Vagina (tissue), 2 donors: ENCODE data around the gene SLC35F1.

Experiments
- POLR2A ChIP-seq, 2 donors: fragments of 450-650 bp; IDR thresholded peaks; one replicate each; pipeline ENCODE4 v1.6.1; 2017; ENCODE audit warnings: antibody characterized with exemption in 2 of 2, mild to moderate bottlenecking in 2 of 2, moderate library complexity in 2 of 2
- POLR2AphosphoS5 ChIP-seq, 2 donors: sonication (generic); formaldehyde crosslinking; IDR thresholded peaks; one replicate each; pipeline ENCODE4 v1.9.0; 2017; ENCODE audit warnings: antibody characterized with exemption in 2 of 2, mild to moderate bottlenecking in 2 of 2, low read depth in 1 of 2; ENCODE audit not compliant: insufficient read depth in 1 of 2
- TF ChIP-seq, protein P1 (sequence below), 3 experiments: fragments of 450-650 bp in 2 of 3; fragments of 200-600 bp in 1 of 3; sonication (generic) in 1 of 3; IDR thresholded peaks; one replicate each; pipeline ENCODE4 v1.5.1; 2017 to 2019; ENCODE audit warnings: antibody characterized with exemption in 3 of 3, mild to moderate bottlenecking in 2 of 3, moderate library complexity in 2 of 3

DNA sequence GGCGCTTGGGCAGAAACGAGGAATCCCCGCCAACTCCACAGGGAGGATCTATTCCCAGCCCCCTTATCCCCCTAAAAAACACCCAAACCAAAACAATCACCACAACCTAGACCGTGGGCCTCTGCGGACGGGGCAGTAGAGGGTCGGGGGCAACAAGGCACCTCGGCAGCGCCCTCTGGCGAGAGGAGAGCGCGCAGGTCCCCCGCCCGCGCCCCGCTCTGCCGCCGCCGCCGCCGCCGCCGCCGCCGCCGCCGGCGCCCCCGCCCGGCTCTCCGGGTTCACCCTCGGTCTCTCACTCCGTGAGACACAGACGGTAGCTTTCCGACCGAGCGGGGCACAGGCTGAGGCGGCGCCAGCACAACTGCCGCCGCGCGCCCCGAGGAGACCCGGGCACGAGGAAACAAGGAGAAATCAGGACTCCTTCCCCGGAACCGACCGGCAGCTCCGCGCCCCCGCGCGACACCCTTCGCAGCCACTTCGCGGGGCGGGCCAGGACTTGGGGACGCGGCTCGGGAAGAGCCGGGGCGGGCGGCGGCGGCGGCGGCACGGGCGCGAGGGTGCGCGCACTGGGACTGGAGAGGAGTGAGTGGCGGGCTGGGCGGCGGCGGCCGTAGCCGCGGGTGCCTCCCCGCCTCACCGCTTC, at the start of gene SLC35F1:
- TF ChIP-seq POLR2A (IDR thresholded peaks at IDR 0.05) (no peak), POLR2AphosphoS5 (IDR thresholded peaks at IDR 0.05; ENCODE audit: insufficient read depth in 1 of 2, low read depth in 1 of 2) (no peak)
- TF ChIP-seq, protein P1, sequence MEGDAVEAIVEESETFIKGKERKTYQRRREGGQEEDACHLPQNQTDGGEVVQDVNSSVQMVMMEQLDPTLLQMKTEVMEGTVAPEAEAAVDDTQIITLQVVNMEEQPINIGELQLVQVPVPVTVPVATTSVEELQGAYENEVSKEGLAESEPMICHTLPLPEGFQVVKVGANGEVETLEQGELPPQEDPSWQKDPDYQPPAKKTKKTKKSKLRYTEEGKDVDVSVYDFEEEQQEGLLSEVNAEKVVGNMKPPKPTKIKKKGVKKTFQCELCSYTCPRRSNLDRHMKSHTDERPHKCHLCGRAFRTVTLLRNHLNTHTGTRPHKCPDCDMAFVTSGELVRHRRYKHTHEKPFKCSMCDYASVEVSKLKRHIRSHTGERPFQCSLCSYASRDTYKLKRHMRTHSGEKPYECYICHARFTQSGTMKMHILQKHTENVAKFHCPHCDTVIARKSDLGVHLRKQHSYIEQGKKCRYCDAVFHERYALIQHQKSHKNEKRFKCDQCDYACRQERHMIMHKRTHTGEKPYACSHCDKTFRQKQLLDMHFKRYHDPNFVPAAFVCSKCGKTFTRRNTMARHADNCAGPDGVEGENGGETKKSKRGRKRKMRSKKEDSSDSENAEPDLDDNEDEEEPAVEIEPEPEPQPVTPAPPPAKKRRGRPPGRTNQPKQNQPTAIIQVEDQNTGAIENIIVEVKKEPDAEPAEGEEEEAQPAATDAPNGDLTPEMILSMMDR (IDR thresholded peaks at IDR 0.05): no peak
